K562 (cell line): Measurements from ENCODE around the gene VSIG10. TPM values are rescaled to one million over a fixed set of nuclear protein-coding genes. Genes with fewer than 3 reads are reported as not detected.

Experiments used
- ADNP ChIP-seq: fragments of 200-800 bp; sonication (Bioruptor generic); IDR thresholded peaks from 2 replicates; pipeline ENCODE4 v1.6.1; 2016; ENCODE audit warnings: missing genetic modification characterization, missing compliant biosample characterization
- CEBPB ChIP-seq: fragments of 450-650 bp; IDR thresholded peaks from 2 replicates; pipeline ENCODE4 v1.6.1; 2016; ENCODE audit warnings: missing genetic modification characterization, missing compliant biosample characterization
- HNRNPK ChIP-seq: fragments of 200-400 bp; formaldehyde crosslinking; IDR thresholded peaks from one replicate; pipeline ENCODE4 v1.6.1; 2018; ENCODE audit warnings: mild to moderate bottlenecking, low read depth, low read length; ENCODE audit not compliant: poor library complexity, severe bottlenecking
- MTA3 ChIP-seq: fragments of 450-650 bp; formaldehyde crosslinking; IDR thresholded peaks from 2 replicates; pipeline ENCODE4 v1.6.1; 2017; ENCODE audit warnings: mild to moderate bottlenecking, borderline replicate concordance
- NCOA2 ChIP-seq, 2 experiments: fragments of 450-650 bp; IDR thresholded peaks; 2 replicates each; pipeline ENCODE4 v1.6.1; 2018; ENCODE audit warnings: mild to moderate bottlenecking in 2 of 2, moderate library complexity in 1 of 2; ENCODE audit not compliant: partially characterized antibody in 2 of 2
- PCBP2 ChIP-seq: fragments of 200-400 bp; formaldehyde crosslinking; IDR thresholded peaks from 2 replicates; pipeline ENCODE4 v1.6.1; 2018; ENCODE audit warnings: low read length, low read depth, mild to moderate bottlenecking, moderate library complexity; ENCODE audit not compliant: poor library complexity, severe bottlenecking
- POLR2H ChIP-seq: IDR thresholded peaks from 2 replicates; pipeline ENCODE4 v1.6.1; 2016; ENCODE audit warnings: missing genetic modification characterization, low read depth, mild to moderate bottlenecking, control low read depth, missing compliant biosample characterization, moderate library complexity
- ZBTB1 ChIP-seq: sonication (generic); formaldehyde crosslinking; IDR thresholded peaks from 2 replicates; pipeline ENCODE4 v1.8.1; 2023; ENCODE audit warnings: missing genetic modification reagents, low read depth, mild to moderate bottlenecking, borderline replicate concordance
- ZNF184 ChIP-seq: sonication (generic); formaldehyde crosslinking; IDR thresholded peaks from 2 replicates; pipeline ENCODE4 v1.5.0; 2020; ENCODE audit warnings: missing genetic modification reagents
- polyA plus RNA-seq, 8 experiments: library from polyadenylated mRNA; depleted of rRNA in 4 of 8; stranded (reverse) in 5 of 8; unstranded in 3 of 8; fragments of >200 nt; fragmentation: Nextera tagmentation in 2 of 8; fragmentation: Illumina TruSeq in 1 of 8; extraction: Ambion mirVana in 2 of 8; extraction: Trizol in 1 of 8; gene quantifications; 2 replicates each; pipeline versions ENCODE4 v1.2.1 to v1.2.3, GENCODE V29; 2011 to 2014; ENCODE audit warnings: inconsistent platforms in 1 of 8, missing spikeins in 1 of 8
- total RNA-seq, 7 experiments: library from RNA; depleted of rRNA in 6 of 7; stranded (reverse); fragments of >200 nt in 6 of 7; fragmentation: Illumina TruSeq in 2 of 7; extraction: Trizol in 2 of 7; gene quantifications; 2 replicates each; pipeline versions ENCODE4 v1.2.1 to v1.2.3, GENCODE V29; 2011 to 2021; ENCODE audit warnings: low replicate concordance in 1 of 7
- TF ChIP-seq, protein P1 (sequence below): fragments of 250-450 bp; sonication (Bioruptor Pico); IDR thresholded peaks from 2 replicates; pipeline ENCODE4 v1.8.0; 2021; ENCODE audit warnings: moderate library complexity, mild to moderate bottlenecking, inconsistent platforms
- TF ChIP-seq, protein P2 (sequence below): fragments of 250-450 bp; sonication (Bioruptor Pico); IDR thresholded peaks from 2 replicates; pipeline ENCODE4 v1.8.0; 2022; ENCODE audit warnings: inconsistent platforms
- TF ChIP-seq, protein P3 (sequence below): sonication (generic); IDR thresholded peaks from 2 replicates; pipeline ENCODE4 v1.6.1; 2016
- TF ChIP-seq, protein P4 (sequence below): fragments of 150-350 bp; IDR thresholded peaks from 2 replicates; pipeline ENCODE4 v1.6.1; 2014; ENCODE audit warnings: low read depth, mild to moderate bottlenecking, low read length, borderline replicate concordance
- TF ChIP-seq, protein P5 (sequence below), 2 experiments: fragments of 450-650 bp in 1 of 2; IDR thresholded peaks; 2 replicates each; pipeline ENCODE4 v1.6.1; 2011 to 2017; ENCODE audit warnings: low read depth in 2 of 2, antibody characterized with exemption in 1 of 2, borderline replicate concordance in 1 of 2, low read length in 1 of 2, mild to moderate bottlenecking in 1 of 2, mixed read lengths in 1 of 2; ENCODE audit not compliant: control insufficient read depth in 1 of 2

VSIG10 gene
- total and polyA plus RNA-seq, 9 of the 15 experiments (the other 6 are each of a cell fraction or from before 2014, with no cell fraction given): 4.1 to 8.8 (median 4.7) TPM

DNA sequence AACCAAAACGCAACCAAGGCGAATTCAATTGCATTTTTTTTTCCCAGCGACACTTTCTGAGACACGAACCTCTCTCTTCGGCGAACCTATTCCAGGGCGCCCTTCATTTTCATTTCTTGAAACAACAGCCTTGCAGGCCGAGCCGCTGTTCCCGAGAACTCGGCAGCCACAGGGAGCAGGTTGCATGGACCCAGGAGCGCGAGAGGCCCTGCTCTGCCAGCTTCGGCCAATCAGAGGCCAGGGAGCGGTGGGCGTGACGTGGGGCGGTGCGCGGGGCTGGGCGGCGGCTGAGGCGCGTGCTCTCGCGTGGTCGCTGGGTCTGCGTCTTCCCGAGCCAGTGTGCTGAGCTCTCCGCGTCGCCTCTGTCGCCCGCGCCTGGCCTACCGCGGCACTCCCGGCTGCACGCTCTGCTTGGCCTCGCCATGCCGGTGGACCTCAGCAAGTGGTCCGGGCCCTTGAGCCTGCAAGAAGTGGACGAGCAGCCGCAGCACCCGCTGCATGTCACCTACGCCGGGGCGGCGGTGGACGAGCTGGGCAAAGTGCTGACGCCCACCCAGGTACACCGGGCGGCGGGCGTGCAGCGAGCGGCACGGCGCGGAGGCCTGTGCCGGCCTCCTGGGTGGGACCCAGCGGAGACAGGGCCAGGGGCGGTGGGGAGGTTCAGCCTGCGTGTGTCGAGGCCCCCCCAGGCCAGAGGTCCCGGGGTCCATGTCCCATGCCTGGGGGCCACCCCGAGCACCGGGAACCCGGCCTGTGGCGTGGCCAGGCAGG is 32.2 kb upstream of the VSIG10 start, which contains the start of gene PEBP1 (continued):
- TF ChIP-seq POLR2H (tag) (no peak), PCBP2 (no peak), MTA3 (peak; percentile 71; the same call in 1 of the 2 replicates), ZBTB1 (peak; percentile 40; the same call in 1 of the 2 replicates), HNRNPK (no peak), CEBPB (tag) (no peak), ZNF184 (no peak), NCOA2 (IDR thresholded peaks at IDR 0.05; ENCODE audit: partially characterized antibody in 2 of 2) (no peak), ADNP (tag) (no peak)
- TF ChIP-seq, protein P1, sequence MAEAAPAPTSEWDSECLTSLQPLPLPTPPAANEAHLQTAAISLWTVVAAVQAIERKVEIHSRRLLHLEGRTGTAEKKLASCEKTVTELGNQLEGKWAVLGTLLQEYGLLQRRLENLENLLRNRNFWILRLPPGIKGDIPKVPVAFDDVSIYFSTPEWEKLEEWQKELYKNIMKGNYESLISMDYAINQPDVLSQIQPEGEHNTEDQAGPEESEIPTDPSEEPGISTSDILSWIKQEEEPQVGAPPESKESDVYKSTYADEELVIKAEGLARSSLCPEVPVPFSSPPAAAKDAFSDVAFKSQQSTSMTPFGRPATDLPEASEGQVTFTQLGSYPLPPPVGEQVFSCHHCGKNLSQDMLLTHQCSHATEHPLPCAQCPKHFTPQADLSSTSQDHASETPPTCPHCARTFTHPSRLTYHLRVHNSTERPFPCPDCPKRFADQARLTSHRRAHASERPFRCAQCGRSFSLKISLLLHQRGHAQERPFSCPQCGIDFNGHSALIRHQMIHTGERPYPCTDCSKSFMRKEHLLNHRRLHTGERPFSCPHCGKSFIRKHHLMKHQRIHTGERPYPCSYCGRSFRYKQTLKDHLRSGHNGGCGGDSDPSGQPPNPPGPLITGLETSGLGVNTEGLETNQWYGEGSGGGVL (CRISPR knock-in tag): no peak
- TF ChIP-seq, protein P2, sequence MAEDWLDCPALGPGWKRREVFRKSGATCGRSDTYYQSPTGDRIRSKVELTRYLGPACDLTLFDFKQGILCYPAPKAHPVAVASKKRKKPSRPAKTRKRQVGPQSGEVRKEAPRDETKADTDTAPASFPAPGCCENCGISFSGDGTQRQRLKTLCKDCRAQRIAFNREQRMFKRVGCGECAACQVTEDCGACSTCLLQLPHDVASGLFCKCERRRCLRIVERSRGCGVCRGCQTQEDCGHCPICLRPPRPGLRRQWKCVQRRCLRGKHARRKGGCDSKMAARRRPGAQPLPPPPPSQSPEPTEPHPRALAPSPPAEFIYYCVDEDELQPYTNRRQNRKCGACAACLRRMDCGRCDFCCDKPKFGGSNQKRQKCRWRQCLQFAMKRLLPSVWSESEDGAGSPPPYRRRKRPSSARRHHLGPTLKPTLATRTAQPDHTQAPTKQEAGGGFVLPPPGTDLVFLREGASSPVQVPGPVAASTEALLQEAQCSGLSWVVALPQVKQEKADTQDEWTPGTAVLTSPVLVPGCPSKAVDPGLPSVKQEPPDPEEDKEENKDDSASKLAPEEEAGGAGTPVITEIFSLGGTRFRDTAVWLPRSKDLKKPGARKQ: no peak
- TF ChIP-seq, protein P3, sequence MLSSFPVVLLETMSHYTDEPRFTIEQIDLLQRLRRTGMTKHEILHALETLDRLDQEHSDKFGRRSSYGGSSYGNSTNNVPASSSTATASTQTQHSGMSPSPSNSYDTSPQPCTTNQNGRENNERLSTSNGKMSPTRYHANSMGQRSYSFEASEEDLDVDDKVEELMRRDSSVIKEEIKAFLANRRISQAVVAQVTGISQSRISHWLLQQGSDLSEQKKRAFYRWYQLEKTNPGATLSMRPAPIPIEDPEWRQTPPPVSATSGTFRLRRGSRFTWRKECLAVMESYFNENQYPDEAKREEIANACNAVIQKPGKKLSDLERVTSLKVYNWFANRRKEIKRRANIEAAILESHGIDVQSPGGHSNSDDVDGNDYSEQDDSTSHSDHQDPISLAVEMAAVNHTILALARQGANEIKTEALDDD: no peak
- TF ChIP-seq, protein P4, sequence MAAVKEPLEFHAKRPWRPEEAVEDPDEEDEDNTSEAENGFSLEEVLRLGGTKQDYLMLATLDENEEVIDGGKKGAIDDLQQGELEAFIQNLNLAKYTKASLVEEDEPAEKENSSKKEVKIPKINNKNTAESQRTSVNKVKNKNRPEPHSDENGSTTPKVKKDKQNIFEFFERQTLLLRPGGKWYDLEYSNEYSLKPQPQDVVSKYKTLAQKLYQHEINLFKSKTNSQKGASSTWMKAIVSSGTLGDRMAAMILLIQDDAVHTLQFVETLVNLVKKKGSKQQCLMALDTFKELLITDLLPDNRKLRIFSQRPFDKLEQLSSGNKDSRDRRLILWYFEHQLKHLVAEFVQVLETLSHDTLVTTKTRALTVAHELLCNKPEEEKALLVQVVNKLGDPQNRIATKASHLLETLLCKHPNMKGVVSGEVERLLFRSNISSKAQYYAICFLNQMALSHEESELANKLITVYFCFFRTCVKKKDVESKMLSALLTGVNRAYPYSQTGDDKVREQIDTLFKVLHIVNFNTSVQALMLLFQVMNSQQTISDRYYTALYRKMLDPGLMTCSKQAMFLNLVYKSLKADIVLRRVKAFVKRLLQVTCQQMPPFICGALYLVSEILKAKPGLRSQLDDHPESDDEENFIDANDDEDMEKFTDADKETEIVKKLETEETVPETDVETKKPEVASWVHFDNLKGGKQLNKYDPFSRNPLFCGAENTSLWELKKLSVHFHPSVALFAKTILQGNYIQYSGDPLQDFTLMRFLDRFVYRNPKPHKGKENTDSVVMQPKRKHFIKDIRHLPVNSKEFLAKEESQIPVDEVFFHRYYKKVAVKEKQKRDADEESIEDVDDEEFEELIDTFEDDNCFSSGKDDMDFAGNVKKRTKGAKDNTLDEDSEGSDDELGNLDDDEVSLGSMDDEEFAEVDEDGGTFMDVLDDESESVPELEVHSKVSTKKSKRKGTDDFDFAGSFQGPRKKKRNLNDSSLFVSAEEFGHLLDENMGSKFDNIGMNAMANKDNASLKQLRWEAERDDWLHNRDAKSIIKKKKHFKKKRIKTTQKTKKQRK: no peak
- TF ChIP-seq, protein P5, sequence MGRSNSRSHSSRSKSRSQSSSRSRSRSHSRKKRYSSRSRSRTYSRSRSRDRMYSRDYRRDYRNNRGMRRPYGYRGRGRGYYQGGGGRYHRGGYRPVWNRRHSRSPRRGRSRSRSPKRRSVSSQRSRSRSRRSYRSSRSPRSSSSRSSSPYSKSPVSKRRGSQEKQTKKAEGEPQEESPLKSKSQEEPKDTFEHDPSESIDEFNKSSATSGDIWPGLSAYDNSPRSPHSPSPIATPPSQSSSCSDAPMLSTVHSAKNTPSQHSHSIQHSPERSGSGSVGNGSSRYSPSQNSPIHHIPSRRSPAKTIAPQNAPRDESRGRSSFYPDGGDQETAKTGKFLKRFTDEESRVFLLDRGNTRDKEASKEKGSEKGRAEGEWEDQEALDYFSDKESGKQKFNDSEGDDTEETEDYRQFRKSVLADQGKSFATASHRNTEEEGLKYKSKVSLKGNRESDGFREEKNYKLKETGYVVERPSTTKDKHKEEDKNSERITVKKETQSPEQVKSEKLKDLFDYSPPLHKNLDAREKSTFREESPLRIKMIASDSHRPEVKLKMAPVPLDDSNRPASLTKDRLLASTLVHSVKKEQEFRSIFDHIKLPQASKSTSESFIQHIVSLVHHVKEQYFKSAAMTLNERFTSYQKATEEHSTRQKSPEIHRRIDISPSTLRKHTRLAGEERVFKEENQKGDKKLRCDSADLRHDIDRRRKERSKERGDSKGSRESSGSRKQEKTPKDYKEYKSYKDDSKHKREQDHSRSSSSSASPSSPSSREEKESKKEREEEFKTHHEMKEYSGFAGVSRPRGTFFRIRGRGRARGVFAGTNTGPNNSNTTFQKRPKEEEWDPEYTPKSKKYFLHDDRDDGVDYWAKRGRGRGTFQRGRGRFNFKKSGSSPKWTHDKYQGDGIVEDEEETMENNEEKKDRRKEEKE (IDR thresholded peaks at IDR 0.05; ENCODE audit: borderline replicate concordance in 1 of 2, control insufficient read depth in 1 of 2, low read depth in 2 of 2, low read length in 1 of 2): no peak
